ENCODE measurements around the gene PDE4D.
"Not testable (repeated sequence)": the region's sequence is repeated elsewhere in the genome, so short reads cannot be mapped to it uniquely, and the experiment has no call there.

The PDE4D gene

GRCh38 chr5:59401637-59402036 lies 491.9 kb downstream of the PDE4D start:
- no peak for DNase-seq
- in situ Hi-C loops (cut with MboI; ENCODE audit: low pct_unique_long_range_greater_than_20kb, low sequenced_read_pairs): no loop called here

GRCh38 chr5:59394956-59395355 lies 498.6 kb downstream of the PDE4D start:
- not testable (repeated sequence) for DNase-seq
- in situ Hi-C loops (cut with MboI; ENCODE audit: low pct_unique_long_range_greater_than_20kb, low sequenced_read_pairs): loop anchor here (25.0 kb wide), 1 partner anchor 392 kb away; no protein-coding TSS in a partner anchor

GRCh38 chr5:59393585-59394420 lies 499.7 kb downstream of the PDE4D start:
- in situ Hi-C loops (cut with MboI; ENCODE audit: low pct_unique_long_range_greater_than_20kb, low sequenced_read_pairs): loop anchor here (25.0 kb wide), 1 partner anchor 393 kb away; no protein-coding TSS in a partner anchor
- DNase-seq: no peak

GRCh38 chr5:59391576-59391975 lies 501.9 kb downstream of the PDE4D start:
- in situ Hi-C loops (cut with MboI; ENCODE audit: low pct_unique_long_range_greater_than_20kb, low sequenced_read_pairs): loop anchor here (25.0 kb wide), 1 partner anchor 396 kb away; no protein-coding TSS in a partner anchor
- no peak for DNase-seq

GRCh38 chr5:59390989-59391388 lies 502.5 kb downstream of the PDE4D start:
- DNase-seq: no peak
- in situ Hi-C loops (cut with MboI; ENCODE audit: low pct_unique_long_range_greater_than_20kb, low sequenced_read_pairs): loop anchor here (25.0 kb wide), 1 partner anchor 396 kb away; no protein-coding TSS in a partner anchor

- DNase-seq: peak; percentile 32
- in situ Hi-C loops (cut with MboI; ENCODE audit: low pct_unique_long_range_greater_than_20kb, low sequenced_read_pairs): loop anchor here (25.0 kb wide), 1 partner anchor 397 kb away; no protein-coding TSS in a partner anchor
These were observed 503.4 kb downstream of the PDE4D start for GRCh38 chr5:59390074-59390659.

GRCh38 chr5:59387127-59387526 lies 506.4 kb downstream of the PDE4D start:
- in situ Hi-C loops (cut with MboI; ENCODE audit: low pct_unique_long_range_greater_than_20kb, low sequenced_read_pairs): loop anchor here (25.0 kb wide), 1 partner anchor 400 kb away; no protein-coding TSS in a partner anchor
- DNase-seq: no peak

GRCh38 chr5:59385700-59386099 lies 507.8 kb downstream of the PDE4D start:
- in situ Hi-C loops (cut with MboI; ENCODE audit: low pct_unique_long_range_greater_than_20kb, low sequenced_read_pairs): loop anchor here (25.0 kb wide), 1 partner anchor 402 kb away; no protein-coding TSS in a partner anchor
- DNase-seq: no peak

GRCh38 chr5:59380350-59380951 lies 513.1 kb downstream of the PDE4D start:
- peak; percentile 83 for DNase-seq
- in situ Hi-C loops (cut with MboI; ENCODE audit: low pct_unique_long_range_greater_than_20kb, low sequenced_read_pairs): loop anchor here (25.0 kb wide), 1 partner anchor 407 kb away; no protein-coding TSS in a partner anchor

GRCh38 chr5:59374036-59374435 lies 519.5 kb downstream of the PDE4D start:
- not testable (repeated sequence) for DNase-seq
- in situ Hi-C loops (cut with MboI; ENCODE audit: low pct_unique_long_range_greater_than_20kb, low sequenced_read_pairs): loop anchor here (25.0 kb wide), 1 partner anchor 162 kb away; no protein-coding TSS in a partner anchor

GRCh38 chr5:59371525-59372127 lies 521.9 kb downstream of the PDE4D start:
- in situ Hi-C loops (cut with MboI; ENCODE audit: low pct_unique_long_range_greater_than_20kb, low sequenced_read_pairs): loop anchor here (25.0 kb wide), 1 partner anchor 159 kb away; no protein-coding TSS in a partner anchor
- no peak for DNase-seq

- in situ Hi-C loops (cut with MboI; ENCODE audit: low pct_unique_long_range_greater_than_20kb, low sequenced_read_pairs): loop anchor here (25.0 kb wide), 1 partner anchor 157 kb away; no protein-coding TSS in a partner anchor
These were observed 524.6 kb downstream of the PDE4D start for GRCh38 chr5:59368951-59369350.

GRCh38 chr5:59367791-59368394 lies 525.6 kb downstream of the PDE4D start:
- DNase-seq: peak; percentile 80
- in situ Hi-C loops (cut with MboI; ENCODE audit: low pct_unique_long_range_greater_than_20kb, low sequenced_read_pairs): loop anchor here (25.0 kb wide), 1 partner anchor 156 kb away; no protein-coding TSS in a partner anchor

More at GRCh38 chr5:59368951-59369350, 524.6 kb downstream of the PDE4D start:
- DNase-seq: no peak

- in situ Hi-C loops (cut with MboI; ENCODE audit: low pct_unique_long_range_greater_than_20kb, low sequenced_read_pairs): loop anchor here (25.0 kb wide), 1 partner anchor 154 kb away; no protein-coding TSS in a partner anchor
These were observed 526.7 kb downstream of the PDE4D start for GRCh38 chr5:59366784-59367183.

GRCh38 chr5:59362438-59362837 lies 531.1 kb downstream of the PDE4D start:
- no peak for DNase-seq
- in situ Hi-C loops (cut with MboI; ENCODE audit: low pct_unique_long_range_greater_than_20kb, low sequenced_read_pairs): loop anchor here (25.0 kb wide), 1 partner anchor 150 kb away; no protein-coding TSS in a partner anchor

More at GRCh38 chr5:59366784-59367183, 526.7 kb downstream of the PDE4D start:
- no peak for DNase-seq

- peak; percentile 87 for DNase-seq
- in situ Hi-C loops (cut with MboI; ENCODE audit: low pct_unique_long_range_greater_than_20kb, low sequenced_read_pairs): loop anchor here (25.0 kb wide), 1 partner anchor 149 kb away; no protein-coding TSS in a partner anchor
These were observed 532.1 kb downstream of the PDE4D start for GRCh38 chr5:59361454-59361853.

- DNase-seq: peak; percentile 80
- in situ Hi-C loops (cut with MboI; ENCODE audit: low pct_unique_long_range_greater_than_20kb, low sequenced_read_pairs): loop anchor here (25.0 kb wide), 1 partner anchor 148 kb away; no protein-coding TSS in a partner anchor
These were observed 533.4 kb downstream of the PDE4D start for GRCh38 chr5:59360130-59360555.
